NAMALWA (cell line): ENCODE measurements around the gene TMEM123.

Source experiments
- DNase-seq: peaks from one replicate; pipeline ENCODE4 v3.0.0-alpha.2; 2015; ENCODE audit warnings: low spot score

Gene TMEM123, protein sequence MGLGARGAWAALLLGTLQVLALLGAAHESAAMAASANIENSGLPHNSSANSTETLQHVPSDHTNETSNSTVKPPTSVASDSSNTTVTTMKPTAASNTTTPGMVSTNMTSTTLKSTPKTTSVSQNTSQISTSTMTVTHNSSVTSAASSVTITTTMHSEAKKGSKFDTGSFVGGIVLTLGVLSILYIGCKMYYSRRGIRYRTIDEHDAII

DNA sequence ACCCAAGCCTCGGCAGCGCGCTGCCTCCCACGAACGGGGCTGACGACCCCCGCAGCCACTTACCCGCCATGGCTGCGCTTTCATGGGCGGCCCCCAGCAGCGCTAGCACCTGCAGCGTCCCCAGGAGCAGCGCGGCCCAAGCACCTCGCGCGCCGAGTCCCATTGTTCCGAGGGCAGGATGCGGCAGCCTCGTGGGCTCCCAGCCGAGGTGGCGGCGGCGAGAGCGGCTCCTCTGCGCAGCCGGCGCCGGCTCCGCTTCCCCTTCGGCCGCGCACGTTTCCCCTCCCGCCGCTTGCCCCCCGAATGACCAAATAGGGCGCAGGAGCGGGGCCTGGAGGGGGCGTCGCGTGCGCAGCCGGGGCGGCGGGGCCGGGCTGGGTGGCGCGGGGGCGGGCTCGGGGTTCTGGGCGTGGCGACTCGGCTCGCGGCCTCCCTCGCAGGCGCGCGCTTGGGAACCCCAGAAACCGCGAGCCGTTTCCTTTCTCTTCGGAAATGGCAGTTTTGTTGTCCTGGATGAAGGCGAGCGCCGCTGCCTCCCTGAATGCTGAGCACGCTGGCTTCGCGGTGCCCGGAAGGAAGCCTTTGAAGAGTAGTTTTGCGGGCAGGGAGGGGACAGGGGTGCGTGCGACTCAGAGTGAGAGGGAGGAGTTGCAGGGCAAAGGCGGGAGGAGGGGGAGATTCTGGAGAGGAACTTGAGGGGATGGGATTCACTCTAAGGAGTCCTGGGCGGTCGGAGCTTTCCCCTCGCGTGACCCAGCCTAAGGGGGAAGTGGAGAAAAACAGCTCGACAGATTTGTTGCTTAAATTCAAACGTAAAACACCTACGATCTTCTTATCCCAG lies at the start of gene TMEM123:
TSS of gene TMEM123 (minus strand) at position 305 of the 841 bp plus-strand sequence. CDS start at position 163, 142 bp downstream.
- DNase-seq: peak; percentile 87

DNA sequence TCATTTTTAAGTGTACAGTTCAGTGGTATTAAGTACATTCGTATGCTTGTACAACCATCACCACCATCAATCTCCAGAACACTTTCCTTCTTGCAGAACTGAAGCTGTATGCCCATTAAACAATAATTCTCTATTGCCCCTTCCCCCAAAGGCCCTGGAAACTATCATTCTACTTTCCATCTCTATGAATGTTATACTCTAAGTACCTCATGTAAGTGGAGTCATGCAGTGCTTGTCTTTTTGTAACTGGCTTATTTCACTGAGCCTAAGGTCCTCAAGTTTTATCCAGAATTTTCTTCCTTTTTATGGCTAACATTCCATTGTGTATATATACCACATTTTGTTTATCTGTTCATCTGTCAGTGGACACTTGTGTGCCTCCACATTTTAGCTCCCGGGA lies 48.3 kb upstream of the TMEM123 start:
- no peak for DNase-seq

DNA sequence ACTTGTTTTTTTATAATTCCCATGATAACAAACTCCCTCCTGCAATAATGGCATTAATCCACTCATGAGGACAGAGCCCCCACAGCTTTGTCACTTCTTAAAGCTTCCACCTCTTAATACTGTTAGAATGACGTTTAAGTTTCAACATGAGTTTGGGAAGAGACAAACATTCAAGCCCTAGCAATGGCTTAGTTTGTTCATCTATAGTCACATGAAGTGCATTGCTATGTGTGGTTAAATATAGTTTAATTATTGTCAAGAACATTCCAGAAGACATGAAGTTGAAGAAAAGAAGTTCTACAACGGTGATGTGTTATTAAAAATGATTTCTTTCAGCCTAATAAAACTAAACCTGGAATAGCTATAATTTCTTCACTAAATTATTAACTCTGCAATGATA lies 47.4 kb upstream of the TMEM123 start:
- DNase-seq: no peak

DNA sequence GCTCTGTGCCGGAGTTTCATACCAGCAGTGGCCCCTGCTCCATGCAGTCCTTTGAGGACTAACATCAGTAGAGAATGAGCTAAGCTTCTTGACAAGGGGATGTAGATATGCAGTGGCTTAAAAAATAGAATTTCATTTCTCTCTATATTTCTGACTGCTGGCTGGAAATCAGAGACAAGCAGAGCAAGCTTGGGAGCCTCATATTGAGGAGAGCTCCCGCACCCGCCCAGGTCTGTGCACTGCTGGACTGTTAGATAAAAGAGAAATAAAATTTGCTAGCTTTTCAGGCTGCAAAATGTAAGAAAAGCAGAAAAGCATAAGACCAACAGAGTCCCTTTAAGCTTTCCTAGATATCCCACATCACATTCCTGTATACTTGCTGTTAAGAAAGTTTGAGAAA lies 46.6 kb upstream of the TMEM123 start:
- no peak for DNase-seq

DNA sequence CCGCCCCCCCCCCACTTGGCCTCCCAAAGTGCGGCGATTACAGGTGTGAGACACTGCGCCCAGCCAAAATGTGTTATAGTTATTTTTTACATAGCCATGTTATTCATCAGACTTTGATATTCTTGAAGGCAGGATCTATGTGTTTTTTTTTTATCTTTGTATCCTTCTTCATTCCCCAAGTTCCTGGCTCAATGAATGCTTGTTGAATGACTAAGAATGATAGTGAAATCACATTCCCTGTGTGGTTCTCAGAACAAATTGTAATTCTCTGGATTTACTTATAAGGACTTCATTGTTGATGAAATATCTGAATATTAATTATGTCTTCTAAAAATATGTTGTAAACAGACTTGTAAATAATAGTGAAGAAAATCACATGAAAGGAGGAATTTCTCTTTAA lies 44.5 kb upstream of the TMEM123 start:
- no peak for DNase-seq

DNA sequence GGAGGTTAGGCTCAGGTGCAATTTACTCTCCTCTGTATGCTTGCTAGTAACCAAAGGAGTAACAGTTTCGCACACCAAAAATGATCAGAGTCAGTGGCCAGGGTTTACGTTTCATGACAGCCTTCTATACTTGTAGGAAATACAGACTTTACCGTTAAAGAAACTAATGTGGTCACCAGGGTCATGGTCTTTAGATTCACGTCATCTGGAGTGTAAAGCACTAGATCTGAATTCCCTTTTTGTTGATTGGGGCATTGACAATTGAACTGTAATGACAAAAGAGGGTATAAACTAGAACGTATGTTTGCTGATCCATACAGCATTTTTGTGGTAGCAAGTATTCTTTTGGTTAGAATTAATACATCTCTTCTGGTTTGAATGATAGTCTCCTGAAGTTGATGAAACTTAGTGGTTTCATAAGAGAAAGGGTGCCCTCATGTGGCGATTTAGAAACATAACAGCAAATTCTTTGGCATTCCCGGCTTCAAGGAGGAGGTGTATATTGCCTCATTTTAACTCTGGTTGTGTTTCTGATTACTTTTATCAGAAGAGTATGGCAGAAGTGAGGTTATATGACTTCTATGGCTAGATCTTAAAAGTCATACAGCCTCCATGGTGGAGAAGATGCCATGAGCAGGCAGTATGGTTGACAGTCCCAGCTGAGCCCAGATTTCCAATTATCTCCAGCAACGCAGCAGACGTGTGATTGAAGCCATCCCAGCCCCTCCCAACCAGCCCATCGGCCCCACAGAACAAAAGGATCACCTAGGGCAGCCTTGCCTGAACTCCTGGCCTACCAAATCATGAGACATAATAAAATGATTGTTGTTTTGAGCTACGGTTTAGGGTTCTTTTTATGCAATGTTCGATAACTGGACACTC lies 42.8 kb upstream of the TMEM123 start:
- peak; percentile 89 for DNase-seq

DNA sequence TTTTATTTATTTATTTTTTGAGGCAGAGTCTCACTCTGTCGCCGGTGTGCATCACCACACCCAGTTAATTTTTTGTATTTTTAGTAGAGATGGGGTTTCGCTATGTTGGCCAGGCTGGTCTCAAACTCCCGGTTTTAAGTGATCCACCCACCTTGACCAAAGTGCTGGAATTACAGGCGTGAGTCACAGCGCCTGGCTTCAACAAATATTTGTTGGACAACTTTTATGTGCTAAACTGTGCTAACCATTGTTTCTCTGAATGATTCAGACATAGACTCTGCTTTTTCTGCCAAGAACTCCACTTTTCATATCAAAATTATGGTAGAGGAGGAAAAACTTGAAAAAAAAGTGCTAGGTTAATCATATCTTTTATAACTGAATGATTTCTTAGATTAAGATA lies 41.7 kb upstream of the TMEM123 start:
- no peak for DNase-seq

DNA sequence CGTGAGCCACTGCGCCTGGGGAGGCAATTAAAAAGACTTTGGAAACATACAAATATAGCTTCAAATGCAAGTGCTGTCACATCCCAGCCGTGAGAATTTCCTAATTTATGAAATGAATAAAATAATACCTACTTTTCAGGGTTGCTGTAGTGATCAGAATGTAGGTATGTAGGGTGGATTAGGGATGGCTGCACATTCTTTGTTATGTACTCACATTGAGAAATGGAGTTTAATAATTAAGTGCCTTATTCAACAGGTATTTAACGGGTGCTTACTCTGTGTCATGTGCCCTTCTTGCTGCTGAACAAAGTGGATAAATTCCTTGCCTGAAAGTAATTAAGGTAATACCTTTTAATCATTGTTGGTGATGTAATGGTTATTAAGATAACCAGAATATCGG lies 41.0 kb upstream of the TMEM123 start:
- DNase-seq: no peak

DNA sequence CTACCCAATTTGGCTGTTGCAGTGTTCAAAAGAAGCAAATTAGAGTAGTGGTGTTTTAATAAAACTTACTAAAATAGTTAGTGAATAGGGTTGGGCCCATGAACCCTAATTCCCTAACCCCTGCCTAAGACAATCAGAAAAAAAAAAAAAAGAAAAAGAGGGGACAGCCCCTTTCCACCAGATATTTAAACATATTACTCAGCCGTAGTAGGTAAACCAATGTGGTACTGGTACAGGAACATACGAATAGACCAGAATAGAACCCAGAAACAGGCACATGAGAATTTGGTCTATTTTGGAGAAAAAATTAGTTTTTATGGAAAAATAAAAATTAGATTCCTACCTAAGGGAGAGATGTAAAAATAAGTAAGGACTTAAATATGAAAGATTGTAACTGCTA lies 39.4 kb upstream of the TMEM123 start:
- DNase-seq: no peak

DNA sequence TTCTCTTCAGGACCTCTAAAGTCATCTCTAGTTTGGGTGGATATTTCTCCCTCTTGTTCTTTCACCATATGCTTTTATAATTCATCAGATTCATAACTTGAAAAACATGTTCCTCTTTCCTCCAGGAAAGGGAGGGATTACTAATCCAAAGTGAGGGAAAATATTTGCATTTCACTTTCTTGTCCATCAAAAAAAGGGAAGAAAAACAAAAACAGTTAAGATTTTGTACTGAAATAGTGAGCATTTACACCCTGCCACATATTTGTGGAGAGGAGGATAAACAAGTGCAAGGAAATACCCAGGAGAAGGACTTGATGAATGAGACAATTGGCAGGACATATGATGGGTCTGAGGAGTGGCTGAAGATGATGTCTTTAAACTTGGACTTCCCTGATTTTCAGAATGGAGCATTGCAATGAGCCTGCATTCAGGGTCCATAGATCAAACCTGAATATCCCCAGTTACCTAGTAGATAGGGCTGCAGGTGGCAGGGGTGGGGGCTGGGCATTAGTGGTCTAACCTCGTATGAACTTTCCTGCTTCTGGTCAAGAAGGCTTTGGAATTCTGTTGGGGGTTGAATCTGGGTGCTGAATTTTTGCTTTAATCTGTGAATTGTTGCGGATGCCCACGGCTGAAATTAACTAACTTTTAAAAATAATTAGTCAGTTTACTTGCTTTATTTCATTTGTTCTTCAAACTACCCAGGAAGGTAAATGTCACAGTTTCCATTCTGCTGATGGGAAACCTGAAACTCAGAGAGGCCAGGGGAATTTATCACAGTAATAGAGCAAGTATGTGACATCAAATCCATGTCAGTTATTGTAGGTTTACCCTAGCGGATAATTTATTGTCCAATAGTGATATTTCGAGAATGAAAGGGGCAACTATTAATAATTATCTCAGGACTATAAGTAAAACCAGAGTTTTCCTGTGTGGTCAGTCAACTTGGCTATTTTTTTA lies 36.9 kb upstream of the TMEM123 start:
- DNase-seq: no peak

DNA sequence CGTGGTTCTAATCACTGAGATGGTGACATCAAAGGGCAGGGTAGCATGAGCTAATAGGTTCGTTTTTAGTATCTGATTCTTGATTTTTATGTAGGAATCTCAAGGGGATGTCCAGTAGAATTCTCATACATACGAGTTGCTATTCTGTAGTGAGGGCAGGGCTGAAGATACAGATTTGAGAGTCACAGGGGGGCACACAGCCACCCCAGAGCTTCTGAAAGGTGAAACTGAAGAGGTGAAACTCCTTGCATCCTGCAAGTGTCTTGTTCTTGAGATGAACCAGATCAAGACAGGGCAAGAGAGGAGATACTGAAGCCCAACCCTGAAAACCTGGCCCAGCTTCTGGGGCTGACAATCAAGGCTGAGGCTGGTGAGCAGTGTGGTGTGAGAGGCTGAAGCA lies 35.6 kb upstream of the TMEM123 start:
- no peak for DNase-seq

DNA sequence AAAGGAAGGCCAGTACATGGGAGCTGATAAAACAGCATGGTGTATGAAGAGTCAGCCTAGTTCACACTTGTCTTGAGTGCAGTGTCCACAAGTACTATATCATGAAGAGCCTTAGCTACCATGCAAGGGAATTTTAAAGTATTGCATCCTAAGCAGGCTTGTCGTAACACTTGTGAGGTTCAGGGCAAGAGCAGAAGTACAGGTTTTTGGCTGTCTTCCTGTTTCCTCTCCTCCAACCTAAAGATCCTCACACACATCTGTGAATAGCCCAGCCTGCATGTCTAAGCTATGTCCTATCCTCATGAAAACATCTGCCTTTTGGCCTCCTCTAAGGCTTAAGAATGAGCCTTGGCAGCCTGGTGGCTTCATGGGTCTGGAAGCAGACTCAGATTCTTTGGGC lies 34.6 kb upstream of the TMEM123 start:
- DNase-seq: no peak

DNA sequence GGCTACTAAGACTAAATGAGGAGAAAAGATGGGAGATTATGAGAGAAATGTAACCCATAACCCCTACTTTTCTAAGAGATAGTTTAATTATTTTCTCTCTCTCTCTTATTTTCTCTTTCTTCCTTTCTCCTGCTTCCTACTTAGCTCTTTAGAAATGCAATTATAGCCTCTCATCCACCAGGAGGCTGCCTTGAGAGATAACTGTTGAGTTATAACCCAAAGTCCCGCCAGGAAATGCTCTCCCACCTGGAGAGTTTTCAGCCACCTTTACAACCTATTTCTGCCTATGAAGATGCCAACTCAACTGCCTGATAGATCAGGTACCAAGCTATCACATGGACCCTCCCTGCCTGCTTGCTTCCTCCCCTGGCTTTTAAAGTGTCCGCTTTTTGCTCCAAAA lies 34.0 kb upstream of the TMEM123 start:
- no peak for DNase-seq

DNA sequence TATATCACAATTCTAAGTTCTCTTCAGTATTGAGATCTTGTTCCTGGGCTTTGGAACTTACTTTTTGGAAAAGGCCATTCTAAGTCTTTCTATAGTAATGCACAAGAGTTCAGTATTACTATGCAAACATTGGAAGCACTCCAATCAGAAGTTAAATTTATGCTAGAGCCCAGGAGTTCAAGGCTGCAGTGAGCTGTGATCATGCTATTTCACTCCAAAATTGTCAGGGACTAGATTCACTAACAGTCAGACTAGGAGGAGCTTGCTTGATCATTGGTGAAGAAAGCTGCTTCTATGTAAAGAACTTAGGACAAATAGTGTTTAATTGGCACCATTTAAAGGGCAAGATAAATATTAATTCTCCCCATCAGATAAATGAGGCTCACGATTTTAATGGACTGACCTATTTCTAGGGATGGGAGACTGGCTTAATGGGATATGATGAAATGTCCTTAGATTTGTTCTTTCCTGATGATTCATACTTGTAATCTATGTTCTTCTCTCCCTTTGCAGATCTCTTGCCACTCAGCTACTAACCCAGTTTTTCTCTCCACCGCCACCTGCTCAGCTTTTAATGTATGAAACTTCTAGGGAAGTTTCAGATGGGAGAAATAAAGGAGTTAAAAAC lies 32.6 kb upstream of the TMEM123 start:
- no peak for DNase-seq

DNA sequence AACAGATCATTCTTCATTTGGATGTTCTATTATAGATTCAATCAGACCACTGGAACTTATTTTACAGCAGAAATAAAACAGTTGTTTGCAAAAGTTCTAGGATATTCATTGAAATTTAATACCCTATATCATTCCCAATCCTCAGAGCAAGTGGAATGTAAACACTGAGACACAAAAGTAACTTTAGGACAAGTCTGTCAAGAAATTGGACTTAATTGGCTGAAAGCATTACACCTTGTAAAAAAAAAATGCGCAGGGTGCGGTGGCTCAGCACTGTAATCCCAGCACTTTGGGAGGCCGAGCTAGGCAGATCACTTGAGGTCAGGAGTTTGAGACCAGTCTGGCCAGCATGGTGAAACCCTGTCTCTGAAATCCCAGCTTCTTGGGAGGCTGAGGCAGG lies 29.9 kb upstream of the TMEM123 start:
- DNase-seq: no peak

DNA sequence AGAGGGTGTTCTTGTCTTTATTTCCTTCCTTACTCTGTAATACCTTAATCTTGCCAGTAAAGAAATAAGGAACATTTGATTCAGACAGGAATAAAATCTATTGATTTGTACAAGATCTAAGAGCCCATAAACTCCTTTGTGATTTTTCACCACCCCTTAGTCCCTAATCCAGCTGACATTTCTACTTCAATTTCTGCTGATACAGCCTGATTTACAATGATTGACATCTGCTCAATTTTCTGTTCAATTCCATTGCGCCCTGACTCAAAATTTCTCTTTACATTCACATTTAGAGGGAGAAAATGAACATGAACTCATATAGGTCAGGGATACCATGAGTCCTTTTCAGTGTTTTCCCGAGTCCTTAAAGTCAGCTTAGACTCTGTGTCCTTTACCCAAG lies 27.2 kb upstream of the TMEM123 start:
- no peak for DNase-seq

DNA sequence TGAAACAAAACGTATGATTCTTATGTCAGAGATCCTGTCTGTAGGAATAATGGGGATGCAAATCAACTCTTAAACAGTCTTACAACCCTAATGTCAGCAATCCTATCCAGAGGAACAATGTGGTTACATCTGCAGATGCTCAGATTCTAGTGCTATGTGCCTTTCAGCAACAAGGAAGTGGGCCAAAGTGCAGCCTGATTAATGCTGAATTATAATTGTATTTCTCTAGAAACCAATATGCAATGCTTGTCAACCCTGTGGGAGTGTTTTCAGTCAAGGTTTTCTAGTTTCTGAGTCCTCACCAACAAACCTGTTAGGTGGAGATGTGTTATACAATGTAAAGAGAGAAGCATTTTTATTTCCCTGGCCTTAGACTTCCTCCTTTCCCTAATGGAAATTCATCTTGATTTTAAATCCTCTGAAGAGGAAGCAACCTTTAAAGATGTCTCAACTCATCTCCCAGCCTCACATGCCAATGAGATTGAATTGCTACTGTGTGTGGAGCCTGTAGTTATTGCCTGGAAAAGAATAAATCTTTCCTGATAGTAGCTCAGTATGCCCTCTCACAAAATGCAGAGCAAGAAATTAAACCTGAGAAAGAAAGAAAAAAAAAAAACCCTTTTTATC lies 26.2 kb upstream of the TMEM123 start:
- DNase-seq: no peak

DNA sequence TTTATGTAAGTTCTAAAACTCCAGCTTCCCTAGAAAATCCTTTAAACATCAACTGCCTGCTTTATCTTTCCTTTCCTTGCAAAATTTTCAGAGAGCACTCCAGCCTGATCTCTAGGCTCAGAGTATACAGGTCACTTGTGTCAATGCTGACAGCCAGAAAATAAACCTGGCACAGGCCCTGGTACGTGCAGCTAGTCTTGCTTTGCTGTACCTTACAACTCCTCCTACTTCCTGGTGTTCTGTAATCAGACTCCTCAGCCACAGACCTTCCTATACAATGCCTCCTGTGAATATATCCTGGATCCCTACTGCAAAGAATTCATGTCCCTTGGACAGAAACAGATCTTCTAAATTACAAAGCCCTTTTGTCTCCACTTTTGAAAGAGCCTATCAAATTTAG lies 24.2 kb upstream of the TMEM123 start:
- DNase-seq: peak; percentile 50

DNA sequence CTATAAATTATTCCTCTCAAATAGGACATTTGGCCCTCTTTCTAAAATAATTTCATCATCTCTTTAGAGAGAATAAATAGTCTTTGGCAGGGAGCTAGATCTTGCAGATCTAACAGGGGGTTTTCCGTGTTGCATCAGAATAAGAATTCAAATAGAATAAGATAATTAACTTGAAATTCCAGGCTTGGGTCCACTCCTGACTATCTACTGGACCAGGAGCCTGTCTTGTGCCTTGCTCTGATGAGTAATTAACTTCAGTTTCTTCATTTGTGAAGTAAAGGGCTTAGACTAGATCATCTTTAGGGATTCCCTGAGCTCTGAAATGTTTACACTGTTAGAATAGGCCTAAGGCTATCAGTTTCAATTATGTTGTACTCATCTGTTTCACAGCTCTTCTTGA lies 23.5 kb upstream of the TMEM123 start:
- DNase-seq: peak; percentile 21

DNA sequence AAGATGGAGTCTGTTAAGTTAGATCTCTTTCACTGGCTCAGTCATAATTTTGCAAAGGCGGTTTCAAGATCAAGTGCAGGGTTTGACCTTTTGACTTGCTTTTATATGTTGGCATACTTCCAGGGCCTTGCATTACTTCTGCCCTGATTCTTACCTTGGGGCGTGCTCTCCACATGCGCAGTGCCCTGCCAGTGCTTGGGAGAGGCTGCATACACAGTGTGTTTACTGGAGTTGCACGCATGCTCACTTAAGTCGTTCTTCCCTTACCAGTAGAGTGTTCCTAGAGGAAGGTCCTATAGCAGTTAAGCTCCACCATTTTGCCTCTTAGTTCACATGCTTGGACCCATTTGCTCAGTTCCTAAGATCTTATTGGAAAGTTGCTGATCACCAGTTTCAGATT lies 21.0 kb upstream of the TMEM123 start:
- DNase-seq: no peak

DNA sequence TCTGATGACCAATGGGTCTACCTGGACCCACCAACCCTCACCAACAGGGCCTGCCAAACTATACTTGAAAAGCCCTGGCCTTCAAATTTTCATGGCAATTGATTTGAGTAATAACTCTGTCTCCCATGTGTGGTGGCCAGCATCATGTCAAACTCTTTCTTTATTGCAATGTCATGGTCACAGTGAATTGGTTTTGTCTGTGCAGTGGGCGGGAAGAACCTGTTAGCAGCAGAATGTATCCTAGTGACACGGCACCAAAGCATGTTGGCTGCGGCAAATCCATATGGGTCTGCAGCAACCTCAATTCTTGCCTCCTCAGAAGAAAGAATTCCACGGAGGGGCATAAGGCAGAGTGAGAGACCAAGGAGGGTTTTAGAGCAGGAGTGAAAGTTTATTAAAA lies 19.6 kb upstream of the TMEM123 start:
- DNase-seq: no peak
